Right cardiac atrium (tissue), 5 donors: ENCODE measurements around the gene FMC1. TPM values are rescaled to one million over a fixed set of nuclear protein-coding genes. Genes with fewer than 3 reads are reported as not detected.

Experiments
- ATAC-seq, 2 donors: fragments of 200-7000 bp; cut with Tn5 transposase; one replicate each; pipeline versions ENCODE4 v1.8.0 to v1.9.1; 2020; ENCODE audit warnings: moderate library complexity in 2 of 2, mild to moderate bottlenecking in 1 of 2
- DNase-seq, 3 donors: peaks; one replicate each; pipeline ENCODE4 v3.0.0-alpha.2; 2020
- H3K27ac ChIP-seq: one replicate; pipeline ENCODE4 v1.5.1; 2013; ENCODE audit warnings: mild to moderate bottlenecking, low read length, control low read depth, moderate library complexity
- H3K27me3 ChIP-seq: one replicate; pipeline ENCODE4 v1.6.1; 2013; ENCODE audit not compliant: control insufficient read depth, insufficient read depth
- H3K4me1 ChIP-seq: one replicate; pipeline ENCODE4 v1.6.1; 2013; ENCODE audit warnings: low read length; ENCODE audit not compliant: control insufficient read depth, insufficient read depth
- H3K4me3 ChIP-seq: one replicate; pipeline ENCODE4 v1.5.1; 2013; ENCODE audit warnings: low read length, control low read depth
- H3K9me3 ChIP-seq: one replicate; pipeline ENCODE4 v1.6.1; 2013; ENCODE audit warnings: low read length; ENCODE audit not compliant: control insufficient read depth
- WGBS: extraction: QIAGEN DNeasy Blood & Tissue Kit; methylation state at CpG from one replicate; pipeline ENCODE4 v1.1.7; 2013; 5-methylcytosine and 5-hydroxymethylcytosine counted together
- intact Hi-C, 4 donors: fragments of 100-400 bp; cut with DNase I; formaldehyde crosslinking; loops; one replicate each; pipeline versions ENCODE4 v1.11.0 to v1.14.0; 2022 to 2023
- polyA plus RNA-seq: library from polyadenylated mRNA; stranded (reverse); fragments of 200-250 nt; gene quantifications from one replicate; pipeline ENCODE4 v1.2.3, GENCODE V29; 2013
- total RNA-seq, 4 donors: library from RNA; stranded (reverse); fragmentation: NEBNext Ultra II Directional; extraction: Animal tissue kit (Norgen Biotek cat#: 25700); gene quantifications; one replicate each; pipeline ENCODE4 v1.2.1, GENCODE V29; 2021
- donor health status: healthy with polysubstance abuse.
- donor health status: DM: no; HTN: yes; CAD: no.
- donor health status: DM: no; HTN: no; CAD: no.
- donor health status: DM: no; HTN: yes; CAD: no; lungs with severe emphysema.
- donor health status: DM: yes; HTN: yes; CAD: no.

FMC1 gene
- total and polyA plus RNA-seq, 5 donors: 30.7 to 67.4 (median 48.7) TPM

DNA sequence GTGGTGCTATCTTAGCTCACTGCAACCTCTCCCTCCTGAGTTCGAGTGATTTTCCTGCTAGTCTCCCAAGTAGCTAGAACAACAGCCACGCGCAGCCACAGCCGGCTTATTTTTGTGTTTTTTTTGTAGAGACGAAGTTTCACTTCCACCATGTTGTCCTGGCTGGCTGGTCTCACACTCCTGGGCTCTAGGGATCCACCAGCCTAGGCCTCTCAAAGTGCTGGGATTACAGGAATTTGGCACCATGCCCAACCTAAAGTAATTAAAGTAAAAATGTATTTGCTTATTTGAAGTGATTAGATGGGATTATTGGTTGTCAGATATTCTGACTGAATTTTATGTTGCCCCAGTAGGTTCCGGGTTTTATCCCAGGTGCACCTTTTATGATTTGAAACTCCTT lies 41.3 kb downstream of the FMC1 start:
- no peaks in the 10 kb centered on the region for H3K27me3 ChIP-seq
- WGBS: 88% methylated on average over 6 of the region's 6 CpGs
- intact Hi-C loops: no loop called here
- no peak overlapping the region for H3K4me3 ChIP-seq
- ATAC-seq (peak in 1 of 2 donors; percentile 50), DNase-seq (no peak)
- no peaks in the 10 kb centered on the region for H3K9me3 ChIP-seq
- H3K27ac ChIP-seq: no peak overlapping the region
- H3K4me1 ChIP-seq: no peaks in the 10 kb centered on the region

DNA sequence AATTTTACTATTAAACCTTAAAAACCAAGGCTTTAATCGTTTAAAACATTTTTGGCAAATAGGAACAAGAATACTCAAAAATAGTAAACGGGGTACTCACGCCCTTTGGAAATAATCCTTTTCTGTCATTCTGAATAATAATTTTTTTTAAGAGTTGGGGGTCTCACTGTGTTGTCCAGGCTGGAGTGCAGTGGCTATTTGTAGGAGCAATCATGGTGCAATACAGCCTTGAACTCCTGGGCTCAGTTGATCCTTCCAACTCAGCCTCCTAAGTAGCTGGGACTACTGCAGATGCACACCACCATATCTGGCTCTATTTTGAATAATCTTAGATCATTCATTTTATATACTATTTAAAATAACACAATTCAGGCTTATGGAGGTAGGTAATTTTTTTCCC lies 43.5 kb downstream of the FMC1 start:
- Histone ChIP-seq H3K4me1 (no peaks in the 10 kb centered on the region), H3K27me3 (no peaks in the 10 kb centered on the region), H3K9me3 (no peaks in the 10 kb centered on the region), H3K4me3 (no peak overlapping the region), H3K27ac (no peak overlapping the region)
- DNase-seq: no peak
- ATAC-seq: no peak
- intact Hi-C loops: no loop called here
- 97% methylated on average over 3 of the region's 3 CpGs for WGBS

DNA sequence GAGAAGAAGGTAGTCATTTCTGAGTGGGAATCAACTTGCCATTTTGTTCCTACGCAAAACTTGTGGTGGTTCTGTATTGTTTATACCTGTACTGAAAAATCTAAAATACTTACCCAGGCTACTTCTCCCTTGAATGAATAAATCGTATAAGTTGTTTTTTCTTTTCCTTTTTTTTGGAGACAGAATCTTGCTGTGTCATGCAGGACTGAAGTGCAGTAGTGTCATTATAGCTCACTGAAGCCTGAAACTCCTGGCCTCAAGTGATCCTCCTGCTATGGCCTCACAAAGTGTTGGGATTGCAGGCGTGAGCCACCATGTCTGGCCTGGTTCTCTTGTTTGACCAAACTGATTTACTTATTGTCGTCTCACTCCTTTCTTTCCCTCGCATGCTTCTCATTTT lies 46.5 kb downstream of the FMC1 start:
- no peak for ATAC-seq
- H3K4me3 ChIP-seq: no peak overlapping the region
- DNase-seq: no peak
- no peaks in the 10 kb centered on the region for H3K27me3 ChIP-seq
- no peaks in the 10 kb centered on the region for H3K9me3 ChIP-seq
- no peak overlapping the region for H3K27ac ChIP-seq
- intact Hi-C loops: no loop called here
- no peaks in the 10 kb centered on the region for H3K4me1 ChIP-seq
- WGBS: 93% methylated on average over 5 of the region's 5 CpGs

DNA sequence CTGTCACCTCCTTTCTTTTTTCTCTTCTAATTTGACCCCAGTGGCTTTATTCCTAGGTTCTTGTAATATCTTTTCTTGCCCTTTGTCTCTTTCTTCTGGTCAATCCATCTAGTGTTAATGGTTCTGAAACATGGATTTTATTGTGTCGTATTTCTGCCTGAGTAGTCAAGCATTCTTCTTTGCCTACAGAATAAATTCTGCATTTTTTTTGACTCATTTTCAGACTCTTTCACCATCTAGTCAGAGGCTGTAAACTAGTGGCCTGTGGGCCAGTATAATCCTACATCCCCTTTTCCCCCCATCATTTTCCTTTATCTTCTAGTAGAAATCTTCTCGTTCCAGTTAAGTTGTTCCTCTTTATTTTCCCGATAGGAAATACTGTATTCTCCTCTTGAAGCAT lies 48.0 kb downstream of the FMC1 start:
- no peak for ATAC-seq
- intact Hi-C loops: no loop called here
- WGBS: 88% methylated on average over 3 of the region's 3 CpGs
- Histone ChIP-seq H3K27ac (no peak overlapping the region), H3K4me3 (no peak overlapping the region), H3K4me1 (peaks cover 2% of the 10 kb centered on the region), H3K9me3 (no peaks in the 10 kb centered on the region), H3K27me3 (no peaks in the 10 kb centered on the region)
- DNase-seq: no peak

DNA sequence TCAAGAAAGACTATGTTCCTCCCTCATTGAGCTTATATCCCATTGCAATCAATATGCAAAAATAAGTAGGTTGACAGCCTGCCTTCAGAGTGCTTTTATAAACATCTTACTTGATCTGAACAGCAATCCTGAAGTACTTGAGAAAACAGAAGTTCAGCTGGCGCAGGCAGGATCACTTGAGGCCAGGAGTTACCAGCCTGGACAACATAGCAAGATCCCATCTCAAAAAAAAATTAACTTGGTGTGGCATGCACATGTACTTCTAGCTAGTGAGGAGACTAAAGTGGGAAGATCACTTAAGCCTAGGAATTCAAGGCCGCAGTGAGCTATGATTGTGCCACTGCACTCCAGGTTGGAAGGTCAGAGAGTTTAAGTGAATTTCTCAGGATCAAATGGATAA lies 48.6 kb downstream of the FMC1 start:
- DNase-seq (no peak), ATAC-seq (no peak)
- no peak overlapping the region for H3K4me3 ChIP-seq
- H3K4me1 ChIP-seq: peaks cover 2% of the 10 kb centered on the region
- intact Hi-C loops: no loop called here
- no peaks in the 10 kb centered on the region for H3K27me3 ChIP-seq
- WGBS: over 99% methylated on average over 2 of the region's 2 CpGs
- H3K9me3 ChIP-seq: no peaks in the 10 kb centered on the region
- H3K27ac ChIP-seq: no peak overlapping the region

DNA sequence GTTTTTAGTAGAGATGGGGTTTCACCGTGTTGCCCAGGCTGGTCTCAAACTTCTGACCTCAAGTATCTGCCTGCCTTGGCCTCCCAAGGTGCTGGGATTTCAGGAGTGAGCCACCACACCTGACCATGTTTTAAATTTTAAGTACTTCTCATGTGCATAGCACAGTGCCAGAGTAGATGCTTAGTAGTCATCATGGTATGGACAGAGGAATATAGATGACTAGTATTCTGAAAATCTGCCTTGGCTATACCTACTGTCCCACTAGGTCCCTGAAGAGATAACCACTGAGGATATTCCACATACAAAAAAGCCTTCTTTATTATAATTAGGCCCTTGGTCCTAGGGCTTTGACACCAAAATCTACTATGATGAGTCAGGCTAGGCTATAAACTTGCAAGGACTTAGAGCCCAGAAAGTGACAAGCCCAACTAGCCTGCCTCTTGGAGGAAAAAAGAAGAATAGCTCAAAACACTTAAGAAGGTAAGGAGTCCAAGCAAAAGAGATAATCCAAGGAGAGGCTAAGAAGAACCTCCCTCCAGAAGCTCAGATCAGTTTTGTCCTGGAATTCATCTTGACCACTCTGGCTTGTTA lies 52.6 kb downstream of the FMC1 start:
- ATAC-seq (no peak), DNase-seq (no peak)
- WGBS: 92% methylated on average over 1 of the region's 1 CpG
- Histone ChIP-seq H3K27ac (no peak overlapping the region), H3K27me3 (no peaks in the 10 kb centered on the region), H3K9me3 (no peaks in the 10 kb centered on the region), H3K4me1 (peaks cover 2% of the 10 kb centered on the region), H3K4me3 (no peak overlapping the region)
- intact Hi-C loops: no loop called here

GRCh38 chr7:139394540-139394939 lies 53.4 kb downstream of the FMC1 start:
- intact Hi-C loops: no loop called here
- no peaks in the 10 kb centered on the region for H3K9me3 ChIP-seq
- peaks cover 2% of the 10 kb centered on the region for H3K4me1 ChIP-seq
- no peak for ATAC-seq
- 88% methylated on average over 3 of the region's 3 CpGs for WGBS
- no peak for DNase-seq
- H3K4me3 ChIP-seq: no peak overlapping the region
- no peaks in the 10 kb centered on the region for H3K27me3 ChIP-seq
- H3K27ac ChIP-seq: no peak overlapping the region

Other genes with a start within 250 kb of the FMC1 start
- gene ZC3HAV1, start 231.6 kb upstream of the FMC1 start, total RNA-seq: 10 to 100 TPM in 2 of 4 donors, 1 to 10 TPM in 2; 7.6 to 14.1 (median 10.0) TPM
- gene ZC3HAV1, start 231.6 kb upstream of the FMC1 start, polyA plus RNA-seq: 4.1 TPM
- gene UBN2, start 110.1 kb upstream of the FMC1 start, total RNA-seq: 10 to 100 TPM; 14.1 to 20.2 (median 16.0) TPM
- gene UBN2, start 110.1 kb upstream of the FMC1 start, polyA plus RNA-seq: 3.1 TPM
- 10 to 100 TPM; 49.3 to 58.3 (median 54.7) TPM for gene LUC7L2, start 18.6 kb downstream of the FMC1 start, total RNA-seq
- 34.1 TPM for gene LUC7L2, start 18.6 kb downstream of the FMC1 start, polyA plus RNA-seq
- not detected for gene KLRG2, start 142.3 kb downstream of the FMC1 start, total RNA-seq
- not detected for gene KLRG2, start 142.3 kb downstream of the FMC1 start, polyA plus RNA-seq
- not detected for gene CLEC2L, start 182.3 kb downstream of the FMC1 start, total RNA-seq
- not detected for gene CLEC2L, start 182.3 kb downstream of the FMC1 start, polyA plus RNA-seq